PC-3 (cell line): ENCODE measurements around the gene TIGD6. TPM values are rescaled to one million over a fixed set of nuclear protein-coding genes. Genes with fewer than 3 reads are reported as not detected.

Experiments used
- ATAC-seq: fragments of 200-7000 bp; cut with Tn5 transposase; 2 replicates; pipeline ENCODE4 v1.9.1; 2020; ENCODE audit warnings: mild to moderate bottlenecking, moderate library complexity
- BruUV-seq: library from RNA; stranded (reverse); fragments of 400-500 nt; replicated peaks from 2 replicates; lab custom pipeline; 2021; lab: Mats Ljungman, UMichigan
- CTCF ChIA-PET: fragments of 300-600 bp; sonication (Branson Sonifier 250); formaldehyde crosslinking; loops from one replicate; lab custom pipeline; 2022; ENCODE audit warnings: antibody characterized with exemption; lab: Charles Lee
- POLR2A ChIA-PET: fragments of 300-600 bp; sonication (Branson Sonifier 250); formaldehyde crosslinking; loops from one replicate; lab custom pipeline; 2022; ENCODE audit warnings: antibody characterized with exemption; ENCODE audit not compliant: unreplicated experiment; lab: Charles Lee
- DNase-seq: peaks from one replicate; pipeline ENCODE4 v3.0.0-alpha.2; 2015
- H2AFZ ChIP-seq: fragments of 300-600 bp; sonication (generic); 2 replicates; pipeline ENCODE4 v1.6.0; 2016; ENCODE audit warnings: antibody characterized with exemption, low read length
- H3F3A ChIP-seq: fragments of 300-600 bp; sonication (generic); one replicate; pipeline ENCODE4 v1.6.0; 2017; ENCODE audit warnings: antibody characterized with exemption, low read length, control low read depth, mild to moderate bottlenecking; ENCODE audit not compliant: unreplicated experiment
- H3K27ac ChIP-seq: fragments of 300-600 bp; sonication (generic); 2 replicates; pipeline ENCODE4 v1.5.1; 2016; ENCODE audit warnings: mild to moderate bottlenecking, low read length
- H3K27me3 ChIP-seq: fragments of 300-600 bp; sonication (generic); 2 replicates; pipeline ENCODE4 v1.6.1; 2016; ENCODE audit warnings: low read length, mixed read lengths
- H3K36me3 ChIP-seq: fragments of 300-600 bp; sonication (generic); 2 replicates; pipeline ENCODE4 v1.6.1; 2016; ENCODE audit warnings: low read depth, mixed run types, low read length, mixed read lengths
- H3K4me1 ChIP-seq: fragments of 300-600 bp; sonication (generic); 2 replicates; pipeline ENCODE4 v1.5.1; 2016; ENCODE audit warnings: low read length; ENCODE audit not compliant: insufficient read depth
- H3K4me2 ChIP-seq: fragments of 300-600 bp; sonication (generic); 2 replicates; pipeline ENCODE4 v1.6.0; 2016; ENCODE audit warnings: low read length
- H3K4me3 ChIP-seq: fragments of 300-600 bp; sonication (generic); 2 replicates; pipeline ENCODE4 v1.5.1; 2016; ENCODE audit warnings: mild to moderate bottlenecking, low read length, mixed read lengths
- H3K79me2 ChIP-seq: fragments of 300-600 bp; sonication (generic); 2 replicates; pipeline ENCODE4 v1.6.1; 2017; ENCODE audit warnings: low read length, mixed read lengths
- H3K9ac ChIP-seq: fragments of 300-600 bp; sonication (generic); 2 replicates; pipeline ENCODE4 v1.6.0; 2016; ENCODE audit warnings: mild to moderate bottlenecking, low read length
- H3K9me2 ChIP-seq: fragments of 300-600 bp; sonication (generic); replicated peaks from 2 replicates; pipeline ENCODE4 v1.6.1; 2016; ENCODE audit warnings: mixed run types, low read length, mixed read lengths
- H3K9me3 ChIP-seq: fragments of 300-600 bp; sonication (generic); 2 replicates; pipeline ENCODE4 v1.6.1; 2016; ENCODE audit warnings: low read length, mixed read lengths
- H4K20me1 ChIP-seq: fragments of 300-600 bp; sonication (generic); 2 replicates; pipeline ENCODE4 v1.6.1; 2016; ENCODE audit warnings: low read length, mixed read lengths
- EZH2 ChIP-seq: fragments of 300-600 bp; sonication (generic); IDR thresholded peaks from one replicate; pipeline ENCODE4 v1.6.1; 2017; ENCODE audit warnings: antibody characterized with exemption, mild to moderate bottlenecking, low read length; ENCODE audit not compliant: unreplicated experiment
- EZH2phosphoT487 ChIP-seq: fragments of 300-600 bp; sonication (generic); IDR thresholded peaks from 2 replicates; pipeline ENCODE4 v1.6.1; 2018; ENCODE audit warnings: mild to moderate bottlenecking, antibody characterized with exemption, low read length, borderline replicate concordance
- intact Hi-C: fragments of 100-400 bp; cut with micrococcal nuclease; formaldehyde crosslinking; loops from 2 replicates; pipeline ENCODE4 v1.9.0; 2023
- total RNA-seq: library from RNA; depleted of rRNA; stranded (reverse); fragments of >200 nt; gene quantifications from 2 replicates; pipeline ENCODE4 v1.2.3, GENCODE V29; 2014
- TF ChIP-seq, protein P1 (sequence below): fragments of 300-600 bp; sonication (generic); conservative IDR thresholded peaks from 2 replicates; pipeline ENCODE4 v1.5.1; 2017; ENCODE audit warnings: antibody characterized with exemption, low read depth, mild to moderate bottlenecking, low read length

The TIGD6 gene
- total RNA-seq, 1 experiment from 2014 or later: 3.8 TPM

DNA sequence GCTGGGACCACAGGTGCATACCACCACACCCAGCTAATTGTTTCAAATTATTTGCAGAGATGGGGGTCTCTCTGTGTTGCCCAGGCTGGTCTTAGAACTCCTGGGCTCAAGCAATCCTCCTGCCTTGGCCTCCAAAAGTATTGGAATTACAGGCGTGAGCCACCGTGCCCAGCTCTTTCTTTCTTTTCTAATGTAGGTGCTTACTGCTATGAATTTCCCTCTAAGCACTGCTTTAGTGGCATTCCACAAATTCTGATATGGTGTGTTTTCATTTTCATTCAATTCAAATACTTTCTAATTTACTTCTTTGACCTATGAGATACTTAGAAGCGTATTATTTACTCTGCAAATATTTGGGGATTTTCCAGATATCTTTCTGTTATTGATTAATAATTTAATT lies 15.0 kb upstream of the TIGD6 start:
- H3K4me1 ChIP-seq: peaks cover 30% of the 10 kb centered on the region
- no peak for DNase-seq
- no peak for TF ChIP-seq EZH2
- intact Hi-C loops: no loop called here
- no TSS peak for BruUV-seq
- peaks cover 12% of the 10 kb centered on the region for H3F3A ChIP-seq
- no peak overlapping the region for H3K4me2 ChIP-seq
- ChIA-PET POLR2A (no interaction called here), CTCF (interaction anchor here (0.5 kb wide), 1 partner anchor 9 kb away, joined by 3 read pairs; no protein-coding TSS in a partner anchor)
- H3K27me3 ChIP-seq: no peaks in the 10 kb centered on the region
- peaks cover 13% of the 10 kb centered on the region for H4K20me1 ChIP-seq
- H3K79me2 ChIP-seq: peaks cover 45% of the 10 kb centered on the region
- no peaks in the 10 kb centered on the region for H3K9me3 ChIP-seq
- no peak for ATAC-seq
- H2AFZ ChIP-seq: no peak overlapping the region
- no peak overlapping the region for H3K27ac ChIP-seq
- no peak overlapping the region for H3K9ac ChIP-seq
- H3K9me2 ChIP-seq: no peaks in the 10 kb centered on the region
- H3K4me3 ChIP-seq: no peak overlapping the region
- H3K36me3 ChIP-seq: peaks cover 84% of the 10 kb centered on the region

DNA sequence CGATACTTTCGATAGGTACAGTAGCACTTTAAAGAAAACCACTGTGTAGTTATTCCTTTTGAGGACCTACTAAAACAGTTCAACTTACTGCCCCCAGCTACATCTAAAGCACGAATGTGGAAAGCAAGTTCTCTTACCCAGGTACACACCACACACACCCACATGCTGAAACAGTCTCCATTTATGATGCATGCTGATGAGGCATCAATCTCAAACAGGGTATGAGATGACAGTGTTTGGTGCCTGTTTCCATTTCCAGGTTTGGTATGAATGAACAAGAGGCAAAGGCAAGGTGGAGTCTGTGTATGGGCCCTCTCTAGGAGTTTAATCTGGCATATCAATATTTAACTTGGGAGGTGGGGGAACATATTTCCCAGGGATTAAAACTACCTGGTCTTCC lies 14.0 kb upstream of the TIGD6 start:
- DNase-seq (no peak), ATAC-seq (no peak)
- ChIA-PET POLR2A (no interaction called here), CTCF (no interaction called here)
- Histone ChIP-seq H3K9me3 (no peaks in the 10 kb centered on the region), H3K9me2 (no peaks in the 10 kb centered on the region), H3K4me2 (no peak overlapping the region), H3K79me2 (peaks cover 42% of the 10 kb centered on the region), H3K36me3 (peaks cover 83% of the 10 kb centered on the region), H2AFZ (no peak overlapping the region), H3K4me1 (peaks cover 23% of the 10 kb centered on the region), H3K27ac (no peak overlapping the region), H3K9ac (no peak overlapping the region), H3F3A (peaks cover 12% of the 10 kb centered on the region), H4K20me1 (peaks cover 13% of the 10 kb centered on the region), H3K27me3 (no peaks in the 10 kb centered on the region), H3K4me3 (no peak overlapping the region)
- intact Hi-C loops: no loop called here
- no TSS peak for BruUV-seq
- TF ChIP-seq, protein P1, sequence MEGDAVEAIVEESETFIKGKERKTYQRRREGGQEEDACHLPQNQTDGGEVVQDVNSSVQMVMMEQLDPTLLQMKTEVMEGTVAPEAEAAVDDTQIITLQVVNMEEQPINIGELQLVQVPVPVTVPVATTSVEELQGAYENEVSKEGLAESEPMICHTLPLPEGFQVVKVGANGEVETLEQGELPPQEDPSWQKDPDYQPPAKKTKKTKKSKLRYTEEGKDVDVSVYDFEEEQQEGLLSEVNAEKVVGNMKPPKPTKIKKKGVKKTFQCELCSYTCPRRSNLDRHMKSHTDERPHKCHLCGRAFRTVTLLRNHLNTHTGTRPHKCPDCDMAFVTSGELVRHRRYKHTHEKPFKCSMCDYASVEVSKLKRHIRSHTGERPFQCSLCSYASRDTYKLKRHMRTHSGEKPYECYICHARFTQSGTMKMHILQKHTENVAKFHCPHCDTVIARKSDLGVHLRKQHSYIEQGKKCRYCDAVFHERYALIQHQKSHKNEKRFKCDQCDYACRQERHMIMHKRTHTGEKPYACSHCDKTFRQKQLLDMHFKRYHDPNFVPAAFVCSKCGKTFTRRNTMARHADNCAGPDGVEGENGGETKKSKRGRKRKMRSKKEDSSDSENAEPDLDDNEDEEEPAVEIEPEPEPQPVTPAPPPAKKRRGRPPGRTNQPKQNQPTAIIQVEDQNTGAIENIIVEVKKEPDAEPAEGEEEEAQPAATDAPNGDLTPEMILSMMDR: no peak
- TF ChIP-seq EZH2 (no peak), EZH2phosphoT487 (no peak)

DNA sequence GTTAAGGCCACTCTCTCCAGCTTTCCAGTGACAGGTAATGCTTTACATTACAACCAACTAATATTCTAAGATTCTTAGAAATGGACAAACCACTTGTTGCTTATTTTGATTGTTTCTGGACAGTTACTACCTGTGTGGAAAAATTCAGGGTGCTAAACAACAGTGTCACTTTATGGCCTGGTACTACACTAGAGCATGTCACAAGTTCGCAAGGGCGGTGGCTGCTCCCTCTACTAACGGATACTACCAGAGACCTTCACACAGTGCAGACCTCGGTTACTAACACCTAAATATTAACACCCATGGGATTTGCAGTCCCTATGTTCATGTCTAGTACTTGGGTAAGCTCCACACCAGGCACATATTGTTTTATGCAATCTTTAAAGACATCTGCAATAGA lies 13.5 kb upstream of the TIGD6 start:
- peaks cover 12% of the 10 kb centered on the region for H3F3A ChIP-seq
- TF ChIP-seq EZH2 (no peak), EZH2phosphoT487 (no peak)
- TF ChIP-seq, protein P1: no peak
- H2AFZ ChIP-seq: no peak overlapping the region
- no peak overlapping the region for H3K4me3 ChIP-seq
- H3K4me2 ChIP-seq: no peak overlapping the region
- H3K9me3 ChIP-seq: no peaks in the 10 kb centered on the region
- H4K20me1 ChIP-seq: peaks cover 13% of the 10 kb centered on the region
- peaks cover 23% of the 10 kb centered on the region for H3K4me1 ChIP-seq
- H3K36me3 ChIP-seq: peaks cover 83% of the 10 kb centered on the region
- H3K79me2 ChIP-seq: peaks cover 41% of the 10 kb centered on the region
- H3K27me3 ChIP-seq: no peaks in the 10 kb centered on the region
- H3K9ac ChIP-seq: no peak overlapping the region
- H3K9me2 ChIP-seq: no peaks in the 10 kb centered on the region
- CTCF ChIA-PET: no interaction called here
- POLR2A ChIA-PET: no interaction called here
- no peak overlapping the region for H3K27ac ChIP-seq
- BruUV-seq: no TSS peak
- DNase-seq: no peak
- intact Hi-C loops: no loop called here
- ATAC-seq: no peak
